ENCODE results near the gene R3HDM2.

The R3HDM2 gene

DNA sequence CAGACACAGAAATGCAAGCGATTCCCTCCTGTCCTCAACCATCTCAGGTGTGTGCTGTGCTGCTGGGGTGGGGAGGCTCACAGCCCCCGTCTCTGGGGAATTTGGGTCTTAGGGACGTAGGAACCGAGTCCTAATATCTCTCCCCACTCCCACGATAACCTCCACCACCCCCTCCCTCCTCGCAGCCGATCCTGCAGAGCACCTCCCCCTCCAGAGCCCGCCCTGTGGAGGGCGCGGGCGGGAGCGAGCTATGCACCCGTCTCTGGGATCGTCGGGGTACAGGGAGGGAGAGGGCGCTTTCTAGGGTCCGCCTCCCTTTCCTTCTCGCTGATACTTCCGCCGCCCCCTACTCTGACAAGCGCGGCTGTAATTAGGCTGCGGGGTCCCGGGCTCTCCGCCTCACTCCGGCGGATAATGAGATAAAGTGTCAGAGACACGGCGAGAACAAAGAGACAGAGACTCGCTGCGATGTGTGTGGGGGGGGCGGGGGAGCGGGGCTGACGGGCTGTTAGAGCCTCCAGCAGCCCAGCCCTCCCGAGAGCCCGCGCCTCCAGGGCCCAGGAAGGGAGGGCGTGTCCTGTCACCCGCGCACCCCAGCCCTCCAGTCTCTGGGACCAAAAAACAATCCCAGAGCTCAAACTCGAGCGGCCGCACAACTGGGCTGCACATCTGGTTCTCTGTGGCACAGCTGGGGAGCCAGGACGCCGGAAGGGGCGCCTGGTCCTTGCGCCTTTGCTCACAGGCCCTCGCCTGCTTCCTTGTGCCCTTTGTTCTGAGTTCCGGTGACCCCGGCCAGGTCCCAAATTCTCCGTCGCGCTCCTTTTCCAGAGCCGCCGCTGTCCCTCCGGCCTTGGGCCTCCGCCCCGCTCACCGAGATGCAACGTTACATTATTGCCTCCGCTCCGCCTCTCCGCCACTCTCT, 192.7 kb downstream of the R3HDM2 start:
- peak; percentile 58 to 64 for DNase-seq

GRCh38 chr12:57237596-57237931, 193.3 kb downstream of the R3HDM2 start:
- peak; percentile 66 to 67 for DNase-seq

- DNase-seq = no peak
Observed at GRCh38 chr12:57236925-57237595, 193.8 kb downstream of the R3HDM2 start.

DNA sequence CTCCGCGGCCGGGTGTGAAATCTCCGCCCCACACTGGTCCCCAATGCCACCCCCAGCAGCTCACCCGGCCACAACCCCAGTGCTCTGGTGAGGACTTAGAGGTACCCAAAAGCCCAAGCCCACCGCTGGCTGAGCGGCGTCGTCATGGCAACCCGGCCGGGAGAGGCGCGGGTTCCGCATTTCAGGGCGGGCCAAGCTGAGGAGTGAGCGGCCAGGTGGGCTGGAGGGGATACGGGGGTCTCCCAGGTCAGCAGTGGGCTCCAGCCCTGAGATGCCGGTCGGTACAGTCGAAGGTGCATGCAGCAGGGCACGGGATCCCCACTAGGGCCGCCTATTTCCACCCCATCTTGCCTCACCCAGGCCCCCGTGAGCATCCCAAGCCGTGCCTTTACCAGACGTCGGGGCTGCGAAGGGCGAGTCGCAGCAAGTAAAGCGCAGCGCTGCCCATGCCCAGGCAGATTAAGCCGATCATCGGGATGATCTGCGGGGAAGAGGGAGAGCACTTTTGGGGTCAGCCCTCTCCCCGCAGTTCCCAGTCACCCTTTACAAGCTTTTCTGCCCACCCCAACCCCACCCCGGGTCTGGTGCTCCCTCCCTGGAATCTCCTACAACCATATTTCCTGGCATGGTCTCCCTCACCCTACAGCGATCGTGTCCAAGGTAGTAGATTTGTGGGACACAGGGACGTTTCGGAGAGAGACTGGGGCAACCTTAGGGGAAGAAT, 194.5 kb downstream of the R3HDM2 start:
- no peak for DNase-seq

DNA sequence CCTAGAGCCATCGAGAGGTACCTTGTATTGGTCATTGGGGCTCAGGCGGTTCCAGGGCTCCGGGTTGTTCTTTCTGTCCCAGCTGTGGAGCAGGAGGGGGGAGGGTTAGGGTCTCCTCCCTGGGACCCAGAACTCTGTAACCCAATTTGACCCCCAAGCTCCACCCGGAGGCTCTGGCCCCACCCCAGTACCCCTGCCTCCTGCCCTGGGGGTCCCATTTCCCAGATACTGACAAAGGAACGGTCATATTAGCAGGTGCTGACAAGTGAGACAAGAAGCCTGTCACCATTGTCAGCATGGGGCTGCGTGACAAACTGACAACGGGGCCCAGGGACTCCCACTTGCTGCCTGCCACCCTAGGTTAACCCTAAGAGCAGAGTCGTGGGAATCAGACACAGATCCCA, 195.1 kb downstream of the R3HDM2 start:
- no peak for DNase-seq

DNA sequence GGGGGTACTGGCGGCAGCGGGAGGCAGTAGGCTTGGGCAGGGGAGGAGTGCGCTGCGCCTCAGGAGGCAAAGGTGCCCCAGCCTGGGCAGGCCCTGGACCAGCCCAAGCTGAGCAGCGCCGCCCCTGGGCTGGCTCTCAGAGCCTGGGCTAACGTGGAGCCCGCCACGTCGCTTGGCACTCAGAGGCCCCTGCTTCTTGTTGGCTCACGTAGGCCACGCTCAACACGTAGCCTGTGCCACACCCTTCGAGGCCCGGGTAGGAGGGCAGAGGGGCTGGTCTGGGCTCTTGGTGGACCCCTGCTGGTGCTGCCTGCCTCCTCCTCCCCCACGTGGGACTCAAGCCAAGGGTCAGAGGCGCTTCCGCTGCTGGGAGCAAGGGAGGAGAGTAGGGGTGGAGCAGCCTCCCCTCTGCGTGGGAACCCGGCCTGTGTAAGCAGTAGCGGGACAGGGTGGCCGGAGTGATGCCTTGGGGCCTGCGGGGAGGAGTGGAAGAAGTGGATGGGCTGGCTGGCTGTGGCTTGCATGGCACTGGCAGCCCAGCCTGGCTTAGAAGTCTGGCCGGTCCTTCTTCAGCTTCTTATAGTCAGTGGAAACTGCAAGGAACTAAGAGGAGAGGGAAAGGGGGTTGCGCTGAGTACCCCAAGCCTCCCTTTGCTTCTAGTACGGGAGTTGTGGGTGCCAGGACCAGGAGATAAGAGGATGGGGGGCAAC, 195.7 kb downstream of the R3HDM2 start:
- DNase-seq = no peak

GRCh38 chr12:57234571-57235016, 196.2 kb downstream of the R3HDM2 start:
- DNase-seq = no peak

GRCh38 chr12:57234233-57234570, 196.6 kb downstream of the R3HDM2 start:
- no peak for DNase-seq

- no peak for DNase-seq
Observed at GRCh38 chr12:57233357-57234232, 197.2 kb downstream of the R3HDM2 start.

GRCh38 chr12:57232156-57232756, 198.6 kb downstream of the R3HDM2 start:
- no peak for DNase-seq

DNA sequence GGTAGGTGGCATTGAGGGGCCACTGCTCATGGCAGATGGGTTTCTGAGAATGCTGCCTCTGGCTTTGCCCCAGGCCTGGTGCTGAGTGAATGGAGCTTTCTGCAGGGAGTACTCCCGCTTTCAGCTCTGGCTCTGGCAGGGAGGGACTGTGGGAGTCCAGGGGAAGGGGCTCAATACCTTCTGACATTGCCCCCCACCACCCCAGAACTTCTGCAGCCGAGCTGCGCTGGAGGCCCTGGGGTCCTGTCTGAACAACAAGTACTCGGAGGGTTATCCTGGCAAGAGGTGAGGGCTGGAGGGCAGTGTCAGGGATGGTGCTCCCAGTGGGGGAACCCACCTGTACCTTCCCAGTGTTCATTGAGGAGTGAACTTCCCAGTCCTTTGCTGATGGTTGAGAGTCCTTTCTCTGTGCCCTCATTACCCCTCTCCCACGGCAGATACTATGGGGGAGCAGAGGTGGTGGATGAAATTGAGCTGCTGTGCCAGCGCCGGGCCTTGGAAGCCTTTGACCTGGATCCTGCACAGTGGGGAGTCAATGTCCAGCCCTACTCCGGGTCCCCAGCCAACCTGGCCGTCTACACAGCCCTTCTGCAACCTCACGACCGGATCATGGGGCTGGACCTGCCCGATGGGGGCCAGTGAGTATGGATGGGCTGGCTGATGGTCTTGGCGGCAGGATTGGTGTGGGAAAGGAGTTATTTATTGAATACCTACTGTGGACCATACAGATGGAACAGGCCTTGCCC, 199.4 kb downstream of the R3HDM2 start:
- no peak for DNase-seq

DNA sequence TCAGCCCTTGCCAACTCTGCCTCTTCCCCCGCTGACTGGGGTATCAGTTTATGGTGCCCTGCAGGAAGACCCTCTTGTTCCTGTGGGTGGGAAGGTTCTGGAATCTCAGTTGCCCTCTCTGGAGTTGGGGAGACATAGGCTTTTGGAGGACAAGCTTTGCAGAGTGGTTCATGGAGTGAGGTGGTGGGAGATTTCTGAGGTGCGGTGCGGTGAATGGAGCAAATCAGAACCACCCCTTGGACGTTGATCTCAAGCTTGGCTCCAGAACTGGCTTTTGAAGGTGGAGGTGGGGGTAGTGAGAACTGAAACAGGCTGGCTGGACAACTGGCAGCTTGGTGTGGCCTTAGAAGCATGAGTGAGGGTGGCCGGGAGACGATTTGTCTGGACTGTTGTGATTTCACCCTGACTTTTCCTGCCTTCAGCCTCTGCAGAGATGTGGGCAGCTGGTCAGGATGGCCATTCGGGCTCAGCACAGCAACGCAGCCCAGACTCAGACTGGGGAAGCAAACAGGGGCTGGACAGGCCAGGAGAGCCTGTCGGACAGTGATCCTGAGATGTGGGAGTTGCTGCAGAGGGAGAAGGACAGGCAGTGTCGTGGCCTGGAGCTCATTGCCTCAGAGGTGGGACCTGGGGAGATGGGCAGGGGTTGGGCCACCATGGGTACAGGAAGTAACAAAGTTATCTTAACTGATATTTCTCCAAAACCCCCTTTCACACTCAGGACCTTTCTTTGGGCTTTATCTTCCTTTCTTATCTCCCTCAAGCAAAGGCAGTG, 200.3 kb downstream of the R3HDM2 start:
- no peak for DNase-seq

DNA sequence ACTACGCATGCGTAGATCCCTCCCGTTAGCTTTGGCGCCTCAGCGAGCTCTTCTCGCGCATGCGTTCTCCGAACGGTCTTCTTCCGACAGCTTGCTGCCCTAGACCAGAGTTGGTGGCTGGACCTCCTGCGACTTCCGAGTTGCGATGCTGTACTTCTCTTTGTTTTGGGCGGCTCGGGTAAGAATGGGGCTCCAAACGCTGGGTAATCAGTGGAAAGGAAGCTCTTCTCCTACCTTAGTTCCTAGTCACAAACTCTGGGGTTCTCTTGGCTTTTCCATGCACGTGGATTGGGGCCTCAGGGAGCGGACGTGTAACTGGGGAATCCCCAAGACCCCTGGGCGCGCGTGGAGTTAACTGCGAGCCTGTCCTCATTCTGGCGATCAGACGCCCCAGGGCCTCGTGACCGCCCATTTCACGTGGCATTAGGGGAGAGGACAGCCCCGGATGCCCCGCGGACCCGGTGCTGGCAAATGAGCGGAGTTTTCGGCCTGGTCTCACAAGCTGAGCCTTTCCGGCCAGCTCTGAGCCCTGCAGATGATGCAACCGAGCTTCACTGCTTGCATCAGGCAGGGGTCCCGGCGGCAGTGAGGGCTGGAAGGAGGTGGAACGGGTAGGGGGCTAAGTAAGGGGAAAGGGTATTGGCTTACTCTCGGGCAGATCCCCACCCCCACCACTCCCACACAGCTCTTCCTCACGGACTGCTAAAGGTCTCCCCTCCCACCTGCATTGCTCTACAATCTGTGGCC, 201.0 kb downstream of the R3HDM2 start, which contains the start of gene SHMT2:
SHMT2 (plus strand) TSS at position 78 of the 747 bp plus-strand sequence; CDS start at position 146, 68 bp downstream.
- DNase-seq = peak; percentile 94 to 95

DNA sequence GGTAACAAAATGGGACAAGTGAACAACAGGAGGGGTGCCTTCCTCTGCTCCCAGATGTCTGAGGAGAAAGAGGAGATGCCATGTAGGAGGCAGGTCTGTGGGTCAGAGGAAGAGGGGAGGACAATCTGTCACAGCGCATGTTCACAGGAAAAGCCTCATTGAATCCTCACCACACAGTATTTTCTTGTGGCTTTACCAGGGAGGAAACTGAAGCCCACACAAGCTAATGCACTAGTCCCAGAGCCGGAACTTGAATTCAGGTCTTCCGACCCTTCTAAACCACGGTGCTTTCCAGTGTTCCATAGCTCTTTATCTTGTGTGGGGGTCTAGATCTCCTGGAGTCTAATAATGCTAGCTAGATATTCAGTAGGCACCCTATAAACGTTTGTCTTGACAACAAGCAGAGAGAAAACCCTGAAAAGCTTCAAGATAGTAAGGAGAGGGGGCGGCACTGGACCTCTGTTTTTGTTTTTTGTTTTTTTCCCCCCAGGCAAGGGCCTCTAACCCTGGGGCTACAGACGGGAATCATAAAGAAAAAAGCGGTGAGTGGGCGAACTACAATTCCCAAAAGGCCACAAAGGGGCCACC, 201.7 kb downstream of the R3HDM2 start:
- no peak for DNase-seq

- no peak for DNase-seq
Observed at GRCh38 chr12:57227315-57228115, 203.3 kb downstream of the R3HDM2 start.

DNA sequence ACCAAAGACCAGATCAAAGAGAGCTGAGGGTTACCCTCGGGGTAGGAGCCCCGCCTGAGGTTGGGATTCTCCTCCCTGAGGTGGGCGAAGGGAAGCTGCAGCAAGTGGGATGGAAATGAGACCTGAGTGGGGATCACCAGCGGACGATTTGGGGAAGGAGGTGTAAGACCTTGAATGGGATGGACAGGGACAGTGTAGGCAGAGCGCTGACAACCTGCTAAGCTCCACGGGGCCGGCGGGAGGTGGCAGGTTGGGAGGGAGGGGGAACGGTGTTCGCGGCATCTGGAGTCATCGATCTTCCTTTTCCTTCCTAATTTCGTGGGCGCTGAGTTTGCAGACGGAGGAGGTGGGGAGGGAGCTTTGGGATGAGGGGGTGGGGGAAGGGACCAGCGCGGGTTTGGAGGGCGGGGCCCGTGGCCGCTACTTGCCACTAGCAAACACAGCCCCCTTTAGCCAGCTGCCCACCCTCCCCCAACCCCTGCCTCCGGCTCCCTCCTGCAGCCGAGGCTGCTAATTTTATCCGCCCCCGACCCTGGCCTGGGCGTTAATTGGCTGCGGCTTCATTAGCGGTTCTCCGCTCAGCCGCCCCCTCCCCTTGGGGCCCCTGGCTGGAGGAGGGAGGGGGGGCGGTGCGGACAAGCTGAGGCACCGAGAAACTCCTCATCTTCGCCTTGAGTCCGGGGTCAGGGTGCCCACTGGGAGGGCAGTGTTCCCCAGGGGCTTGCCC, 204.1 kb downstream of the R3HDM2 start:
- DNase-seq = no peak

DNA sequence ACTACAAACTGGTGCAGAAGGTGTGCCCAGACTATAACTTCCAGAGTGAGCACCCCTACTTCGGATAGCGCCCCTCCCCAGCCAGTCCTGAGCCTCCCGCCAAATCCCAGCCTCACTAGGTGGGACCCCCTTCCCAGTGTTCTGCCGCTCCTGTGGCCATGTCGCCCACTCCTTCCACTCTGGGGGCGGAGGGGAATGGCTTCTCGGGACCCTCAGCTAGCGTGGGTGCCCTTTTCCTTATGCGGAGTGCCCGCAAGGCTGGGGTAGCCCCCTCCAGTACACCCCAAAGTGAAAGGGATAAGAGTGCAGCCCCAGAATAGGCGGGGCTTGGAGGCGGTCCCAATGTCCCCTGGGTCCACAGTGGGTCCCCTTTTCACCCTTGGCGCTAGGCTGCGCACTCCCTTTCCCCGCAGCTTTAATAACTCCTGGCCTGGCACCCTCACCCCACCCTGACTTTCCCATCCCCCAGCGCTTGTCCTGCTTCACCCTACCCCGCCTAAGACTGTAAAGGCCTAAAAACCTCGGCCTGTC, 205.1 kb downstream of the R3HDM2 start:
- no peak for DNase-seq
